H9 (cell line): Measurements from ENCODE around the gene TUBGCP6. TPM values are rescaled to one million over a fixed set of nuclear protein-coding genes. Genes with fewer than 3 reads are reported as not detected.

ENCODE experiments used
- DNase-seq: peaks from one replicate; pipeline ENCODE4 v3.0.0-alpha.2; 2017
- H2AFZ ChIP-seq: one replicate; pipeline ENCODE4 v1.6.1; 2013; ENCODE audit warnings: mild to moderate bottlenecking, low read length, control low read depth, moderate library complexity
- H2AK5ac ChIP-seq: 2 replicates; pipeline ENCODE4 v1.6.1; 2013; ENCODE audit warnings: low read length, control low read depth, mixed read lengths; ENCODE audit not compliant: insufficient read length
- H2BK120ac ChIP-seq: one replicate; pipeline ENCODE4 v1.6.1; 2013; ENCODE audit warnings: low read depth, mild to moderate bottlenecking, low read length, control low read depth, inconsistent platforms; ENCODE audit not compliant: poor library complexity, severe bottlenecking
- H2BK12ac ChIP-seq: 2 replicates; pipeline ENCODE4 v1.6.1; 2013; ENCODE audit warnings: low read length, control low read depth, mixed read lengths, low read depth; ENCODE audit not compliant: insufficient read length
- H2BK15ac ChIP-seq: 2 replicates; pipeline ENCODE4 v1.6.1; 2013; ENCODE audit warnings: low read depth, low read length, control low read depth
- H2BK20ac ChIP-seq: one replicate; pipeline ENCODE4 v1.6.1; 2013; ENCODE audit warnings: low read depth, mild to moderate bottlenecking, low read length, control low read depth, inconsistent platforms; ENCODE audit not compliant: poor library complexity, severe bottlenecking
- H2BK5ac ChIP-seq: 2 replicates; pipeline ENCODE4 v1.6.1; 2013; ENCODE audit warnings: low read length, control low read depth, mixed read lengths; ENCODE audit not compliant: insufficient read length
- H3K14ac ChIP-seq: 2 replicates; pipeline ENCODE4 v1.6.1; 2013; ENCODE audit warnings: low read length, control low read depth; ENCODE audit not compliant: insufficient read depth
- H3K18ac ChIP-seq: 2 replicates; pipeline ENCODE4 v1.6.1; 2013; ENCODE audit warnings: low read depth, mild to moderate bottlenecking, mixed read lengths, low read length, control low read depth; ENCODE audit not compliant: insufficient read length
- H3K23ac ChIP-seq: 2 replicates; pipeline ENCODE4 v1.6.1; 2013; ENCODE audit warnings: low read length, control low read depth, mixed read lengths, low read depth; ENCODE audit not compliant: insufficient read length
- H3K23me2 ChIP-seq: 2 replicates; pipeline ENCODE4 v1.6.1; 2013; ENCODE audit warnings: low read depth, mild to moderate bottlenecking, mixed read lengths, low read length, control low read depth; ENCODE audit not compliant: insufficient read length, poor library complexity, severe bottlenecking
- H3K27ac ChIP-seq: 2 replicates; pipeline ENCODE4 v1.5.1; 2013; ENCODE audit warnings: low read length, control low read depth, mixed read lengths, low read depth; ENCODE audit not compliant: insufficient read length
- H3K27me3 ChIP-seq: 2 replicates; pipeline ENCODE4 v1.6.1; 2013; ENCODE audit warnings: low read length, control low read depth, inconsistent platforms; ENCODE audit not compliant: insufficient read depth
- H3K4ac ChIP-seq: 2 replicates; pipeline ENCODE4 v1.6.1; 2013; ENCODE audit warnings: low read depth, mild to moderate bottlenecking, control low read depth, inconsistent platforms, low read length, moderate library complexity
- H3K4me1 ChIP-seq: 2 replicates; pipeline ENCODE4 v1.6.1; 2013; ENCODE audit warnings: low read length, control low read depth, inconsistent platforms; ENCODE audit not compliant: insufficient read depth
- H3K4me2 ChIP-seq: 2 replicates; pipeline ENCODE4 v1.6.1; 2013; ENCODE audit warnings: low read length, control low read depth, mixed read lengths; ENCODE audit not compliant: insufficient read length, insufficient read depth
- H3K56ac ChIP-seq: 2 replicates; pipeline ENCODE4 v1.6.1; 2013; ENCODE audit warnings: low read depth, mild to moderate bottlenecking, mixed read lengths, low read length, control low read depth; ENCODE audit not compliant: insufficient read length
- H3K79me1 ChIP-seq: 2 replicates; pipeline ENCODE4 v1.6.1; 2013; ENCODE audit warnings: low read depth, mild to moderate bottlenecking, moderate library complexity, low read length, control low read depth, inconsistent platforms; ENCODE audit not compliant: insufficient read depth, poor library complexity, severe bottlenecking
- H3K79me2 ChIP-seq: 2 replicates; pipeline ENCODE4 v1.6.1; 2013; ENCODE audit warnings: low read length, control low read depth, inconsistent platforms; ENCODE audit not compliant: insufficient read depth
- H3K9ac ChIP-seq: 2 replicates; pipeline ENCODE4 v1.6.1; 2013; ENCODE audit warnings: low read length, control low read depth, mixed read lengths; ENCODE audit not compliant: insufficient read length; ENCODE audit errors: extremely low read depth
- H3K9me3 ChIP-seq: one replicate; pipeline ENCODE4 v1.6.1; 2013; ENCODE audit warnings: low read depth, low read length, inconsistent platforms; ENCODE audit not compliant: control insufficient read depth
- H3T11ph ChIP-seq: one replicate; pipeline ENCODE4 v1.6.1; 2013; ENCODE audit warnings: mild to moderate bottlenecking, low read length, control low read depth, inconsistent platforms
- H4K20me1 ChIP-seq: one replicate; pipeline ENCODE4 v1.6.1; 2013; ENCODE audit not compliant: control insufficient read depth, insufficient read length, insufficient read depth
- H4K5ac ChIP-seq: 2 replicates; pipeline ENCODE4 v1.6.1; 2013; ENCODE audit warnings: low read depth, mild to moderate bottlenecking, mixed read lengths, low read length, control low read depth; ENCODE audit not compliant: insufficient read length
- H4K8ac ChIP-seq: replicated peaks from 2 replicates; pipeline ENCODE4 v1.6.1; 2013; ENCODE audit warnings: low read length, control low read depth, mixed read lengths, low read depth; ENCODE audit not compliant: insufficient read length
- H4K91ac ChIP-seq: 2 replicates; pipeline ENCODE4 v1.6.1; 2013; ENCODE audit warnings: low read depth, mild to moderate bottlenecking, moderate library complexity, mixed read lengths, low read length, control low read depth; ENCODE audit not compliant: insufficient read length
- H3K27ac Mint-ChIP-seq, 3 experiments: 2 replicates in 2 of 3; 3 replicates in 1 of 3; pipeline ENCODE4 v1.8.0; 2020 to 2021; ENCODE audit warnings: mixed read lengths in 3 of 3, mild to moderate bottlenecking in 1 of 3, moderate library complexity in 1 of 3
- H3K27me3 Mint-ChIP-seq: 2 replicates; pipeline ENCODE4 v1.8.0; 2021; ENCODE audit warnings: low read depth, mild to moderate bottlenecking, moderate library complexity, mixed read lengths
- H3K36me3 Mint-ChIP-seq, 3 experiments: 2 replicates in 2 of 3; 3 replicates in 1 of 3; pipeline ENCODE4 v1.8.0; 2020 to 2021; ENCODE audit warnings: low read depth in 3 of 3, mixed read lengths in 3 of 3; ENCODE audit not compliant: insufficient read depth in 1 of 3
- H3K4me1 Mint-ChIP-seq, 2 experiments: 2 replicates each; pipeline ENCODE4 v1.8.0; 2020; ENCODE audit warnings: mixed read lengths in 2 of 2
- H3K4me3 Mint-ChIP-seq, 2 experiments: 2 replicates in 1 of 2; 3 replicates in 1 of 2; pipeline ENCODE4 v1.8.0; 2020 to 2021; ENCODE audit warnings: mild to moderate bottlenecking in 2 of 2, mixed read lengths in 2 of 2, moderate library complexity in 1 of 2
- H3K9me3 Mint-ChIP-seq, 2 experiments: 2 replicates in 1 of 2; 3 replicates in 1 of 2; pipeline ENCODE4 v1.8.0; 2020; ENCODE audit warnings: mild to moderate bottlenecking in 2 of 2, mixed read lengths in 2 of 2, moderate library complexity in 1 of 2
- CTCF ChIP-seq: fragments of 200-600 bp; sonication (generic); conservative IDR thresholded peaks from 3 replicates; pipeline ENCODE4 v1.8.0; 2021; ENCODE audit warnings: antibody characterized with exemption, mild to moderate bottlenecking
- WGBS: extraction: QIAGEN DNeasy Blood & Tissue Kit; methylation state at CpG from one replicate; pipeline ENCODE4 v1.1.7; 2013; ENCODE audit warnings: missing lambda C conversion rate, low lambda C conversion rate, mixed read lengths; ENCODE audit not compliant: insufficient read length; ENCODE audit errors: extremely low coverage; 5-methylcytosine and 5-hydroxymethylcytosine counted together
- total RNA-seq: library from RNA; stranded (reverse); gene quantifications from 2 replicates; pipeline ENCODE4 v1.2.1, GENCODE V29; 2021

Gene TUBGCP6
- total RNA-seq, 1 experiment from 2014 or later, result 29.0 TPM

- no peak overlapping the region; a peak in 1 of 7 replicates for H3K27ac Mint-ChIP-seq
Measured at GRCh38 chr22:50167689-50168489, 76.9 kb downstream of the TUBGCP6 start.

More at GRCh38 chr22:50167689-50168489, 76.9 kb downstream of the TUBGCP6 start:
- Histone ChIP-seq H2BK20ac (no peak overlapping the region), H3K4me1 (no peaks in the 10 kb centered on the region), H3K9ac (no peak overlapping the region), H2AK5ac (no peak overlapping the region), H3K27ac (no peak overlapping the region), H4K5ac (no peak overlapping the region), H3K4ac (no peak overlapping the region), H4K91ac (no peak overlapping the region), H3K18ac (no peak overlapping the region), H2AFZ (no peak overlapping the region), H3K23me2 (peaks cover 5% of the 10 kb centered on the region), H3T11ph (no peak overlapping the region), H2BK120ac (no peak overlapping the region), H3K14ac (no peak overlapping the region), H3K79me1 (no peaks in the 10 kb centered on the region), H3K4me2 (no peak overlapping the region), H2BK15ac (no peak overlapping the region), H2BK12ac (no peak overlapping the region), H2BK5ac (no peak overlapping the region), H3K27me3 (peaks cover 3% of the 10 kb centered on the region; the same call in 1 of the 2 replicates), H3K56ac (no peak overlapping the region), H3K23ac (no peak overlapping the region), H3K79me2 (no peaks in the 10 kb centered on the region), H4K8ac (no peak overlapping the region), H4K20me1 (no peaks in the 10 kb centered on the region), H3K9me3 (no peaks in the 10 kb centered on the region)
- H3K27me3 Mint-ChIP-seq, result peaks cover 49% of the 10 kb centered on the region
- peaks cover 0 to 2% (median 0%) of the 10 kb centered on the region in 3 experiments; a peak in 2 of 7 replicates for H3K36me3 Mint-ChIP-seq
- peak overlapping the region; percentile 28 to 34; a peak in 3 of 5 replicates for H3K4me3 Mint-ChIP-seq
- no peak for TF ChIP-seq CTCF
- no CpG with 5 or more reads among the region's 11 CpGs for WGBS
- peaks cover 4 to 10% of the 10 kb centered on the region in 2 experiments for H3K4me1 Mint-ChIP-seq
- no peaks in the 10 kb centered on the region; a peak in 1 of 5 replicates for H3K9me3 Mint-ChIP-seq
- no peak for DNase-seq

Other genes with a start within 250 kb of the TUBGCP6 start
- gene IL17REL, start 232.3 kb downstream of the TUBGCP6 start, total RNA-seq, result 0.11 and 0.20 TPM in 2 replicates
- not detected in 2 replicates for gene TTLL8, start 186.7 kb downstream of the TUBGCP6 start, total RNA-seq
- gene MLC1, start 159.6 kb downstream of the TUBGCP6 start, total RNA-seq, result not detected in 2 replicates
- not detected in 2 replicates for gene MOV10L1, start 155.0 kb downstream of the TUBGCP6 start, total RNA-seq
- gene PANX2, start 74.3 kb downstream of the TUBGCP6 start, total RNA-seq, result 6.7 and 8.0 TPM in 2 replicates
- gene TRABD, start 59.1 kb downstream of the TUBGCP6 start, total RNA-seq, result 46.3 and 47.8 TPM in 2 replicates
- 19.0 and 20.4 TPM in 2 replicates for gene SELENOO, start 44.0 kb downstream of the TUBGCP6 start, total RNA-seq
- gene HDAC10, start 6.2 kb upstream of the TUBGCP6 start, total RNA-seq, result 41.1 and 45.0 TPM in 2 replicates
- 31.3 and 32.3 TPM in 2 replicates for gene MAPK12, start 16.7 kb upstream of the TUBGCP6 start, total RNA-seq
- 1.5 and 2.1 TPM in 2 replicates for gene MAPK11, start 25.4 kb upstream of the TUBGCP6 start, total RNA-seq
- 84.4 and 87.6 TPM in 2 replicates for gene PLXNB2, start 62.6 kb upstream of the TUBGCP6 start, total RNA-seq
- 1.0 and 1.5 TPM in 2 replicates for gene DENND6B, start 82.0 kb upstream of the TUBGCP6 start, total RNA-seq
- 41.2 and 42.6 TPM in 2 replicates for gene PPP6R2, start 98.3 kb upstream of the TUBGCP6 start, total RNA-seq
- gene SBF1, start 230.0 kb upstream of the TUBGCP6 start, total RNA-seq, result 69.8 and 72.0 TPM in 2 replicates
- gene ADM2, start 236.5 kb upstream of the TUBGCP6 start, total RNA-seq, result 11.4 and 11.9 TPM in 2 replicates
- 1.4 and 1.5 TPM in 2 replicates for gene MIOX, start 241.8 kb upstream of the TUBGCP6 start, total RNA-seq